ENCODE measurements around the gene LSM3.

The LSM3 gene

GRCh38 chr3:14179114-14179465 lies 473 bp downstream of the LSM3 start:
- Histone ChIP-seq H2BK15ac (ENCODE audit: low read depth, poor library complexity, severe bottlenecking) (no peak overlapping the region), H2BK12ac (ENCODE audit: low read length in 2 of 2) (no peak overlapping the region), H3K18ac (ENCODE audit: low read depth in 1 of 2, low read length in 2 of 2) (peak overlapping the region in 1 of 2 experiments; percentile 92), H2BK5ac (ENCODE audit: low read depth, low read length, poor library complexity, severe bottlenecking) (no peak overlapping the region), H2AFZ (ENCODE audit: low read depth, low read length) (peak overlapping the region; percentile 67), H4K8ac (ENCODE audit: low read length) (no peak overlapping the region), H3K4me3 (ENCODE audit: insufficient read depth in 1 of 2, low read depth in 1 of 2, low read length in 2 of 2) (peak overlapping the region in 1 of 2 experiments; percentile 86), H3K27ac (ENCODE audit: low read length, poor library complexity, severe bottlenecking) (no peak overlapping the region), H3K27me3 (ENCODE audit: control insufficient read depth in 1 of 2, insufficient read depth in 1 of 2, low read length in 2 of 2) (no peaks in the 10 kb centered on the region), H3K4me1 (ENCODE audit: control insufficient read depth, insufficient read depth, low read depth, low read length) (peaks cover 7% of the 10 kb centered on the region), H3K36me3 (ENCODE audit: control insufficient read depth in 1 of 2, insufficient read depth in 2 of 2, low read depth in 1 of 2, low read length in 2 of 2) (peaks cover 2 to 35% of the 10 kb centered on the region in 2 experiments), H2AK5ac (ENCODE audit: low read length, severe bottlenecking) (no peak overlapping the region), H3K4me2 (ENCODE audit: low read length, poor library complexity, severe bottlenecking) (peak overlapping the region; percentile 70), H3K79me1 (replicated peaks; ENCODE audit: low read length, poor library complexity, severe bottlenecking) (peaks cover 21% of the 10 kb centered on the region), H3K4ac (ENCODE audit: low read depth in 1 of 2, low read length in 2 of 2) (peak overlapping the region in 1 of 2 experiments; percentile 91), H3K9me3 (ENCODE audit: control insufficient read depth, low read length) (no peaks in the 10 kb centered on the region), H2BK120ac (ENCODE audit: low read depth, low read length) (no peak overlapping the region), H3K9ac (ENCODE audit: low read length) (peak overlapping the region; percentile 100), H3K14ac (ENCODE audit: low read length in 2 of 2) (no peak overlapping the region), H3K23ac (ENCODE audit: low read length in 2 of 2) (no peak overlapping the region), H4K91ac (ENCODE audit: low read length) (no peak overlapping the region)
- WGBS = 0% methylated on average over 3 of the region's 3 CpGs
- no peak for DNase-seq

DNA sequence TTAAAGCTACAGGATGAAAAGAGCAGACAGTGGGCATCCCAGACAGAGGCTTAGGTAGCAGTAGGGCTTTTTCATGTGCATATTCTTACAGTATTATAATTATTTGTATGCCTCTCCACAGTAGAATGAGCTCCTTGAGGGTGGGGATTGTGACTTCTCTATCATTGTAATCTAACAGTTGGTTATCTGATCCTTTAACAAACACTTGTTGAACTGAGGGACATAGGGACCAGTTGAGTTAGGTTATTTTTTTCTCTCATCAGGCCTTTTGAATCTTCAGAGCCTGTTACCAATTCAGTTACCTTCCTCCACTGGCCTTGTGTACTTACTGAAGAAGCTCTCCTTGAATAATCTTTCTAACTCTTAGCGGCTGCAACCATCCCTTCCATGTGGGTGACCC lies 1.2 kb downstream of the LSM3 start:
- Histone ChIP-seq H4K8ac (ENCODE audit: low read length) (no peak overlapping the region), H3K36me3 (ENCODE audit: control insufficient read depth in 1 of 2, insufficient read depth in 2 of 2, low read depth in 1 of 2, low read length in 2 of 2) (peaks cover 4 to 36% of the 10 kb centered on the region in 2 experiments), H2BK15ac (ENCODE audit: low read depth, poor library complexity, severe bottlenecking) (no peak overlapping the region), H3K27me3 (ENCODE audit: control insufficient read depth in 1 of 2, insufficient read depth in 1 of 2, low read length in 2 of 2) (no peaks in the 10 kb centered on the region), H3K4me1 (ENCODE audit: control insufficient read depth, insufficient read depth, low read depth, low read length) (peaks cover 7% of the 10 kb centered on the region), H3K9me3 (ENCODE audit: control insufficient read depth, low read length) (no peaks in the 10 kb centered on the region), H3K9ac (ENCODE audit: low read length) (peak overlapping the region; percentile 100), H2BK12ac (ENCODE audit: low read length in 2 of 2) (no peak overlapping the region), H2BK120ac (ENCODE audit: low read depth, low read length) (no peak overlapping the region), H3K18ac (ENCODE audit: low read depth in 1 of 2, low read length in 2 of 2) (no peak overlapping the region), H2AK5ac (ENCODE audit: low read length, severe bottlenecking) (no peak overlapping the region), H2BK5ac (ENCODE audit: low read depth, low read length, poor library complexity, severe bottlenecking) (no peak overlapping the region), H3K79me1 (replicated peaks; ENCODE audit: low read length, poor library complexity, severe bottlenecking) (peaks cover 20% of the 10 kb centered on the region), H3K4me2 (ENCODE audit: low read length, poor library complexity, severe bottlenecking) (no peak overlapping the region), H2AFZ (ENCODE audit: low read depth, low read length) (no peak overlapping the region), H3K14ac (ENCODE audit: low read length in 2 of 2) (no peak overlapping the region), H3K23ac (ENCODE audit: low read length in 2 of 2) (no peak overlapping the region), H3K4me3 (ENCODE audit: insufficient read depth in 1 of 2, low read depth in 1 of 2, low read length in 2 of 2) (peak overlapping the region in 1 of 2 experiments; percentile 86), H3K27ac (ENCODE audit: low read length, poor library complexity, severe bottlenecking) (no peak overlapping the region), H3K4ac (ENCODE audit: low read depth in 1 of 2, low read length in 2 of 2) (no peak overlapping the region), H4K91ac (ENCODE audit: low read length) (no peak overlapping the region)
- 92% methylated on average over 1 of the region's 1 CpG for WGBS
- no peak for DNase-seq

- H3K27ac ChIP-seq (ENCODE audit: low read length, poor library complexity, severe bottlenecking) = no peak overlapping the region
- H3K18ac ChIP-seq (ENCODE audit: low read depth in 1 of 2, low read length in 2 of 2) = no peak overlapping the region
- no peaks in the 10 kb centered on the region for H3K9me3 ChIP-seq (ENCODE audit: control insufficient read depth, low read length)
- H2AK5ac ChIP-seq (ENCODE audit: low read length, severe bottlenecking) = no peak overlapping the region
- WGBS = no CpG with 5 or more reads among the region's 3 CpGs
- peaks cover 22% of the 10 kb centered on the region for H3K79me1 ChIP-seq (replicated peaks; ENCODE audit: low read length, poor library complexity, severe bottlenecking)
- peaks cover 11 to 47% of the 10 kb centered on the region in 2 experiments for H3K36me3 ChIP-seq (ENCODE audit: control insufficient read depth in 1 of 2, insufficient read depth in 2 of 2, low read depth in 1 of 2, low read length in 2 of 2)
- H2BK120ac ChIP-seq (ENCODE audit: low read depth, low read length) = no peak overlapping the region
- H3K23ac ChIP-seq (ENCODE audit: low read length in 2 of 2) = no peak overlapping the region
- no peak overlapping the region for H3K4ac ChIP-seq (ENCODE audit: low read depth in 1 of 2, low read length in 2 of 2)
- peaks cover 4% of the 10 kb centered on the region for H3K4me1 ChIP-seq (ENCODE audit: control insufficient read depth, insufficient read depth, low read depth, low read length)
- no peak overlapping the region for H3K14ac ChIP-seq (ENCODE audit: low read length in 2 of 2)
- no peak overlapping the region for H4K8ac ChIP-seq (ENCODE audit: low read length)
- H3K27me3 ChIP-seq (ENCODE audit: control insufficient read depth in 1 of 2, insufficient read depth in 1 of 2, low read length in 2 of 2) = no peaks in the 10 kb centered on the region
- H3K4me3 ChIP-seq (ENCODE audit: insufficient read depth in 1 of 2, low read depth in 1 of 2, low read length in 2 of 2) = no peak overlapping the region
- no peak for DNase-seq
- H4K91ac ChIP-seq (ENCODE audit: low read length) = no peak overlapping the region
- H3K9ac ChIP-seq (ENCODE audit: low read length) = no peak overlapping the region
- no peak overlapping the region for H2AFZ ChIP-seq (ENCODE audit: low read depth, low read length)
- H3K4me2 ChIP-seq (ENCODE audit: low read length, poor library complexity, severe bottlenecking) = no peak overlapping the region
- H2BK5ac ChIP-seq (ENCODE audit: low read depth, low read length, poor library complexity, severe bottlenecking) = no peak overlapping the region
- no peak overlapping the region for H2BK12ac ChIP-seq (ENCODE audit: low read length in 2 of 2)
- no peak overlapping the region for H2BK15ac ChIP-seq (ENCODE audit: low read depth, poor library complexity, severe bottlenecking)
Measured at GRCh38 chr3:14181253-14181652, 2.6 kb downstream of the LSM3 start.

- Histone ChIP-seq H3K27me3 (ENCODE audit: control insufficient read depth in 1 of 2, insufficient read depth in 1 of 2, low read length in 2 of 2) (no peaks in the 10 kb centered on the region), H3K4me3 (ENCODE audit: insufficient read depth in 1 of 2, low read depth in 1 of 2, low read length in 2 of 2) (no peak overlapping the region), H3K18ac (ENCODE audit: low read depth in 1 of 2, low read length in 2 of 2) (no peak overlapping the region), H3K4me2 (ENCODE audit: low read length, poor library complexity, severe bottlenecking) (no peak overlapping the region), H3K9ac (ENCODE audit: low read length) (no peak overlapping the region), H3K27ac (ENCODE audit: low read length, poor library complexity, severe bottlenecking) (no peak overlapping the region), H3K9me3 (ENCODE audit: control insufficient read depth, low read length) (no peaks in the 10 kb centered on the region), H2BK12ac (ENCODE audit: low read length in 2 of 2) (no peak overlapping the region), H3K4ac (ENCODE audit: low read depth in 1 of 2, low read length in 2 of 2) (no peak overlapping the region), H2AK5ac (ENCODE audit: low read length, severe bottlenecking) (no peak overlapping the region), H3K36me3 (ENCODE audit: control insufficient read depth in 1 of 2, insufficient read depth in 2 of 2, low read depth in 1 of 2, low read length in 2 of 2) (peaks cover 14 to 60% of the 10 kb centered on the region in 2 experiments), H3K79me1 (replicated peaks; ENCODE audit: low read length, poor library complexity, severe bottlenecking) (peaks cover 26% of the 10 kb centered on the region), H2BK5ac (ENCODE audit: low read depth, low read length, poor library complexity, severe bottlenecking) (no peak overlapping the region), H2BK120ac (ENCODE audit: low read depth, low read length) (no peak overlapping the region), H3K23ac (ENCODE audit: low read length in 2 of 2) (no peak overlapping the region), H3K4me1 (ENCODE audit: control insufficient read depth, insufficient read depth, low read depth, low read length) (peaks cover 2% of the 10 kb centered on the region), H2AFZ (ENCODE audit: low read depth, low read length) (no peak overlapping the region), H3K14ac (ENCODE audit: low read length in 2 of 2) (no peak overlapping the region), H4K8ac (ENCODE audit: low read length) (no peak overlapping the region), H2BK15ac (ENCODE audit: low read depth, poor library complexity, severe bottlenecking) (no peak overlapping the region), H4K91ac (ENCODE audit: low read length) (no peak overlapping the region)
- WGBS = 50% methylated on average over 1 of the region's 2 CpGs
- no peak for DNase-seq
Measured at GRCh38 chr3:14183015-14183577, 4.5 kb downstream of the LSM3 start.
